OCI-LY1 (cell line): Measurements from ENCODE around the gene STX18.

Source experiments
- H2AFZ ChIP-seq: fragments of 200-600 bp; sonication (generic), shearing (Covaris generic); 2 replicates; pipeline ENCODE4 v1.6.0; 2014; ENCODE audit warnings: antibody characterized with exemption, mild to moderate bottlenecking, low read length
- H3F3A ChIP-seq: fragments of 200-600 bp; sonication (generic), shearing (Covaris generic); 2 replicates; pipeline ENCODE4 v1.6.0; 2014; ENCODE audit warnings: mild to moderate bottlenecking, antibody characterized with exemption, low read length, moderate library complexity; ENCODE audit not compliant: insufficient read depth
- H3K27ac ChIP-seq: fragments of 200-600 bp; sonication (generic); 2 replicates; pipeline ENCODE4 v1.5.1; 2014; ENCODE audit warnings: low read length, mixed run types, mild to moderate bottlenecking, low read depth; ENCODE audit not compliant: poor library complexity, severe bottlenecking
- H3K27me3 ChIP-seq: fragments of 200-600 bp; sonication (generic); 2 replicates; pipeline ENCODE4 v1.6.0; 2014; ENCODE audit warnings: antibody characterized with exemption, mild to moderate bottlenecking, low read length, moderate library complexity; ENCODE audit not compliant: insufficient read depth
- H3K36me3 ChIP-seq: fragments of 200-600 bp; sonication (generic); 2 replicates; pipeline ENCODE4 v1.6.1; 2014; ENCODE audit warnings: mild to moderate bottlenecking, antibody characterized with exemption, low read length, moderate library complexity, mixed read lengths; ENCODE audit not compliant: insufficient read depth
- H3K4me1 ChIP-seq: fragments of 200-600 bp; sonication (generic); 2 replicates; pipeline ENCODE4 v1.5.1; 2014; ENCODE audit warnings: mild to moderate bottlenecking, low read length, moderate library complexity; ENCODE audit not compliant: insufficient read depth, severe bottlenecking
- H3K4me2 ChIP-seq: fragments of 200-600 bp; sonication (generic), shearing (Covaris generic); 2 replicates; pipeline ENCODE4 v1.6.1; 2014; ENCODE audit warnings: low read length
- H3K4me3 ChIP-seq: fragments of 200-600 bp; sonication (generic); 2 replicates; pipeline ENCODE4 v1.5.1; 2014; ENCODE audit warnings: low read length, low read depth, mild to moderate bottlenecking, mixed read lengths; ENCODE audit not compliant: poor library complexity, severe bottlenecking
- H3K79me2 ChIP-seq: fragments of 200-600 bp; shearing (Covaris generic); 2 replicates; pipeline ENCODE4 v1.6.1; 2016; ENCODE audit warnings: mixed run types, low read length, mixed read lengths; ENCODE audit not compliant: insufficient read depth
- H3K9ac ChIP-seq: fragments of 200-600 bp; sonication (generic), shearing (Covaris generic); 2 replicates; pipeline ENCODE4 v1.6.1; 2014; ENCODE audit warnings: mild to moderate bottlenecking, low read length, mixed read lengths
- H3K9me2 ChIP-seq: fragments of 200-600 bp; sonication (generic), shearing (Covaris generic); 2 replicates; pipeline ENCODE4 v1.6.1; 2014; ENCODE audit warnings: low read depth, mild to moderate bottlenecking, low read length, mixed read lengths
- H3K9me3 ChIP-seq: fragments of 200-600 bp; shearing (Covaris generic); 2 replicates; pipeline ENCODE4 v1.6.1; 2014; ENCODE audit warnings: low read length, mixed read lengths
- H4K20me1 ChIP-seq: fragments of 200-600 bp; sonication (generic), shearing (Covaris generic); 2 replicates; pipeline ENCODE4 v1.6.0; 2016; ENCODE audit warnings: mild to moderate bottlenecking, low read length; ENCODE audit not compliant: insufficient read depth
- EZH2 ChIP-seq: fragments of 200-600 bp; sonication (generic), shearing (Covaris generic); IDR thresholded peaks from 2 replicates; pipeline ENCODE4 v1.8.0; 2017; ENCODE audit warnings: borderline replicate concordance, mixed run types, mild to moderate bottlenecking, antibody characterized with exemption, low read length, moderate library complexity, mixed read lengths
- TF ChIP-seq, protein P1 (sequence below): fragments of 200-600 bp; sonication (generic), shearing (Covaris generic); IDR thresholded peaks from 2 replicates; pipeline ENCODE4 v1.5.1; 2017; ENCODE audit warnings: mild to moderate bottlenecking, antibody characterized with exemption, low read length, moderate library complexity, mixed read lengths

Gene STX18

DNA sequence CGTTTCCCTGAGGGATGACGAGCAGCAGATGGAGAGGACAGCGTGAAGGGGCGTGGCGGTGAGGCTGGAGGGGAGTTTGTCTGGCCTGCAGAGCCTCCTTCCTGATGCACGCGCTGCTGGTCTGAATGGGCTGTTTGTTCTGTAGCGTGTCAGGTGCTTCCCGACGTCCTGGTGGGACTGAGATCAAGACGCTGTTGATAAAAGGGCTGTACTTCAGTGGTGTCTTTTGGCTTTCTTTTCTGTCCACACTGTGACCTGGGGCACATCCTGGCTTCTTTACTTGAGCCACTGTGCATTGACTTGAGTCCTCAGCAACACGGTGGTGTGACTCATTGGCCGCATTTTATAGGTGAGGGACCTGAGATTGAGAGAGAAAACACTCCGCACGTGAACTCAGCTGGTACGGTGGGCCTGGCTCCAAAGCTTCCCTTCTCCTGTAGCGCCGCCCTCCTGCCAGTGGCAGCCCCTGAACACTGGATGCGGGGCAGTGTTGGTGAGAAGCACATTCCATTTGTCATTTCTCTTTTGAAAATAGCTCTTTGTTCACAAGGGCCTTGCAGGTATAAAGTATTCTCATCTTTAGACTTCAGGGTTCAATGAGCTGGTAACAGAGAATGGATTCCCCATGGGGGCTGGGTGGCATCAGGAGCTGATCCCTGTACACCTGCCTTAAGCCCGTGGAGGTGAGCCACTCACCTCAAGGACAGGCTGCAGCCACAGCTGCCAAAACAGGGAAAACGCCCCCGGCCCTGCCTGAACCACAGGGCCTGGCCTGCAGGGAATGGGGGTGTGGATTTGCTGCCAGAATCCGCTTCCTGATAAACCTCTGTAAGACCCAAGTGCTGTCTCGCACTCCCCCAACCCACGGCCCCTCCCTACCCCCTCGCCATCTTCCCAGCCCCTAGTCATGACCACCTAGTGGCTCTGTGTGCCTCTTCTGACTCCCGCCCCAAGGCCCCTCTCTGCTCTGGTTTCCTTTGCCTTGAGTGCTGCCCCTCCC is 125.7 kb downstream of the STX18 start:
- Histone ChIP-seq H3K9ac (no peak overlapping the region), H2AFZ (no peak overlapping the region), H3K4me3 (no peak overlapping the region), H4K20me1 (no peaks in the 10 kb centered on the region), H3K9me3 (no peaks in the 10 kb centered on the region), H3K27ac (no peak overlapping the region), H3K9me2 (no peaks in the 10 kb centered on the region), H3F3A (no peaks in the 10 kb centered on the region), H3K36me3 (peaks cover 47% of the 10 kb centered on the region), H3K27me3 (no peaks in the 10 kb centered on the region), H3K79me2 (no peaks in the 10 kb centered on the region), H3K4me2 (no peak overlapping the region), H3K4me1 (no peaks in the 10 kb centered on the region)
- TF ChIP-seq, protein P1, sequence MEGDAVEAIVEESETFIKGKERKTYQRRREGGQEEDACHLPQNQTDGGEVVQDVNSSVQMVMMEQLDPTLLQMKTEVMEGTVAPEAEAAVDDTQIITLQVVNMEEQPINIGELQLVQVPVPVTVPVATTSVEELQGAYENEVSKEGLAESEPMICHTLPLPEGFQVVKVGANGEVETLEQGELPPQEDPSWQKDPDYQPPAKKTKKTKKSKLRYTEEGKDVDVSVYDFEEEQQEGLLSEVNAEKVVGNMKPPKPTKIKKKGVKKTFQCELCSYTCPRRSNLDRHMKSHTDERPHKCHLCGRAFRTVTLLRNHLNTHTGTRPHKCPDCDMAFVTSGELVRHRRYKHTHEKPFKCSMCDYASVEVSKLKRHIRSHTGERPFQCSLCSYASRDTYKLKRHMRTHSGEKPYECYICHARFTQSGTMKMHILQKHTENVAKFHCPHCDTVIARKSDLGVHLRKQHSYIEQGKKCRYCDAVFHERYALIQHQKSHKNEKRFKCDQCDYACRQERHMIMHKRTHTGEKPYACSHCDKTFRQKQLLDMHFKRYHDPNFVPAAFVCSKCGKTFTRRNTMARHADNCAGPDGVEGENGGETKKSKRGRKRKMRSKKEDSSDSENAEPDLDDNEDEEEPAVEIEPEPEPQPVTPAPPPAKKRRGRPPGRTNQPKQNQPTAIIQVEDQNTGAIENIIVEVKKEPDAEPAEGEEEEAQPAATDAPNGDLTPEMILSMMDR = no peak
- TF ChIP-seq EZH2 = no peak

DNA sequence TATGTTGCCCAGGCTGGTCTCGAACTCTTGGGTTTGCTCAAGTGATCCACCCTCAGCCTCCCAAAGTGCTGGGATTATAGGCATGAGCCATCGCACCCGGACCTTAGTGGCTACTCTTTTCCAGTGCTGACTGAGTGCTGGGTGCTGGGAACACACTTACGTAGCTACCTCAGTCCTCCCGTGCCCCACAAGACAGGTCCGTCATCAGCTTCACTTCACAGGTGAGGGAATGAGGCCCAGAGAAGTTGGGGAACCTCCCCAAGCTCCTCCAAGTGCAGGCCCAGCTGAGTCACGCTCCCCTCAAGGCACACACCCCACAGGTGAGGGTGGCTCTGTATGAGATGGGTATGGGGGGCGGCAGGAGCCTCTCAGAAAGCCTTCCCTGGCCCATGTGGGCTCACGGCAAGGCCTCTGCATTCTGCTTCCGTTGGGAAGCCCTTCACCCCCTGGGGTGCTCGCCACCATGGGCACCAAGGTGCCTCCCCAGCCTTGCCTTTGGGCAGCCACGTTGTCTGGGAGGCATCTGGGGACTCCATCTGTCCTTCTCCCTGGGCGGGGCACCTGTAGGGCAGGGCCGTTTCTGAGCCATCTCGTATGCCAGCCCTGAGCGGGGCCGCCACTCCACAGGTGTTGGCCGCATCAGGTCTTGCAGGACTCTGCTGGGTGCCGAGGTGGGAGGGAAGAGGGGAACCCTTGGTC is 126.6 kb downstream of the STX18 start:
- Histone ChIP-seq H2AFZ (no peak overlapping the region), H3K27me3 (no peaks in the 10 kb centered on the region), H3K79me2 (no peaks in the 10 kb centered on the region), H3K4me3 (no peak overlapping the region), H3K36me3 (peaks cover 49% of the 10 kb centered on the region), H4K20me1 (no peaks in the 10 kb centered on the region), H3K4me2 (no peak overlapping the region), H3K9me2 (no peaks in the 10 kb centered on the region), H3K27ac (no peak overlapping the region), H3K4me1 (no peaks in the 10 kb centered on the region), H3K9me3 (no peaks in the 10 kb centered on the region), H3F3A (no peaks in the 10 kb centered on the region), H3K9ac (no peak overlapping the region)
- TF ChIP-seq, protein P1 = no peak
- TF ChIP-seq EZH2 = no peak

DNA sequence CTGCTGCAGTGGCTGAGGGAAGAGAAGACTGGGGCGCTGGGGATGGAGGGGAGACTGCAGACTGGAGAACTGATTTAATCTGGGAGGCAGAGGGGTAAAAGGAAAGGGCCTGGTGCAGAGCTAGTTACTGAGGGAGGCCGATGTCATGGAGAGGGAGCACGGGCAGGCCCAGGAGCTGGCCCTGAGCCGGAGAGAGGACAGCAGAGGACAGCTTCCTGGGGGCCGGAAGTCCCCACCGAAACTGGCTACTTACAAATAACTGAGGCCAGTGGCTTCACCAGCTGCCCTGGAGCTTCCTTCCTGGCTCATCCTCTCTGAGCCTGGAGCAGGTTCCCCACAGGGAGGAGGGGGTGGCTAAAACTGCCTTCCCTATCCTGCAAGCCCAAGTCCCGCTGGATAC is 128.0 kb downstream of the STX18 start:
- Histone ChIP-seq H3K4me3 (no peak overlapping the region), H4K20me1 (no peaks in the 10 kb centered on the region), H3F3A (no peaks in the 10 kb centered on the region), H3K4me1 (no peaks in the 10 kb centered on the region), H3K9ac (no peak overlapping the region), H3K36me3 (peaks cover 49% of the 10 kb centered on the region), H3K9me2 (no peaks in the 10 kb centered on the region), H3K27me3 (no peaks in the 10 kb centered on the region), H3K9me3 (no peaks in the 10 kb centered on the region), H2AFZ (no peak overlapping the region), H3K79me2 (no peaks in the 10 kb centered on the region), H3K27ac (no peak overlapping the region), H3K4me2 (no peak overlapping the region)
- TF ChIP-seq EZH2 = no peak
- TF ChIP-seq, protein P1 = no peak
